IMR-90 (cell line): ENCODE measurements around the gene CALU. TPM values are rescaled to one million over a fixed set of nuclear protein-coding genes. Genes with fewer than 3 reads are reported as not detected.

Source experiments
- ATAC-seq: fragments of 200-7000 bp; cut with Tn5 transposase; 2 replicates; pipeline ENCODE4 v1.9.1; 2020; ENCODE audit warnings: low read depth, mild to moderate bottlenecking, moderate library complexity
- BruUV-seq: library from RNA; stranded (reverse); fragments of 400-500 nt; replicated peaks from 2 replicates; lab custom pipeline; 2021; lab: Mats Ljungman, UMichigan
- CTCF ChIA-PET: fragments of 300-600 bp; formaldehyde crosslinking; extraction: SDS; loops from one replicate; lab custom pipeline; 2021; ENCODE audit warnings: antibody characterized with exemption; lab: Yijun Ruan, JAX
- POLR2A ChIA-PET: fragments of 300-600 bp; sonication (Branson Sonifier 250); formaldehyde crosslinking; loops from one replicate; lab custom pipeline; 2022; ENCODE audit warnings: antibody characterized with exemption; ENCODE audit not compliant: unreplicated experiment; lab: Charles Lee
- DNase-seq: peaks from one replicate; pipeline ENCODE4 v3.0.0; 2013
- H2AFZ ChIP-seq: replicated peaks from 2 replicates; pipeline ENCODE3; 2013; ENCODE audit warnings: low read length, mild to moderate bottlenecking; ENCODE audit not compliant: poor library complexity
- H2AK5ac ChIP-seq: 2 replicates; pipeline ENCODE4 v1.6.1; 2013; ENCODE audit warnings: low read depth, low read length, inconsistent platforms
- H2AK9ac ChIP-seq: replicated peaks from 2 replicates; pipeline ENCODE3; 2013; ENCODE audit warnings: mild to moderate bottlenecking, low read depth, low read length, moderate library complexity; ENCODE audit not compliant: poor library complexity
- H2BK120ac ChIP-seq: 2 replicates; pipeline ENCODE4 v1.6.1; 2013; ENCODE audit warnings: low read depth, low read length, inconsistent platforms
- H2BK15ac ChIP-seq: 3 replicates; pipeline ENCODE4 v1.6.1; 2013; ENCODE audit warnings: low read depth, low read length, inconsistent platforms
- H2BK20ac ChIP-seq: 2 replicates; pipeline ENCODE4 v1.6.1; 2013; ENCODE audit warnings: low read depth, mild to moderate bottlenecking, inconsistent platforms, low read length, moderate library complexity
- H2BK5ac ChIP-seq: 2 replicates; pipeline ENCODE4 v1.6.1; 2013; ENCODE audit warnings: mild to moderate bottlenecking, low read depth, low read length, inconsistent platforms; ENCODE audit not compliant: poor library complexity, severe bottlenecking
- H3K14ac ChIP-seq: replicated peaks from 2 replicates; pipeline ENCODE4 v1.6.1; 2013; ENCODE audit warnings: low read depth, low read length, inconsistent platforms
- H3K18ac ChIP-seq: 2 replicates; pipeline ENCODE4 v1.6.1; 2013; ENCODE audit warnings: low read depth, low read length, control low read depth
- H3K23ac ChIP-seq: 2 replicates; pipeline ENCODE4 v1.6.1; 2013; ENCODE audit warnings: low read depth, low read length, inconsistent platforms
- H3K27ac ChIP-seq: 2 replicates; pipeline ENCODE4 v1.5.1; 2013; ENCODE audit warnings: mild to moderate bottlenecking, control low read depth, low read length; ENCODE audit not compliant: insufficient read depth
- H3K27me3 ChIP-seq: 2 replicates; pipeline ENCODE4 v1.6.1; 2013; ENCODE audit warnings: low read length; ENCODE audit not compliant: control insufficient read depth, insufficient read depth
- H3K36me3 ChIP-seq: 2 replicates; pipeline ENCODE4 v1.6.1; 2013; ENCODE audit warnings: low read length, mixed read lengths; ENCODE audit not compliant: control insufficient read depth, insufficient read depth
- H3K4ac ChIP-seq: 2 replicates; pipeline ENCODE4 v1.6.1; 2013; ENCODE audit warnings: low read depth, low read length, inconsistent platforms
- H3K4me1 ChIP-seq: 2 replicates; pipeline ENCODE4 v1.6.1; 2013; ENCODE audit warnings: low read length, mixed read lengths; ENCODE audit not compliant: control insufficient read depth, insufficient read depth
- H3K4me2 ChIP-seq: 2 replicates; pipeline ENCODE4 v1.6.1; 2013; ENCODE audit warnings: low read depth, mild to moderate bottlenecking, control low read depth, low read length, moderate library complexity
- H3K4me3 ChIP-seq: 2 replicates; pipeline ENCODE4 v1.5.1; 2013; ENCODE audit warnings: low read depth, mild to moderate bottlenecking, control low read depth, low read length, moderate library complexity; ENCODE audit not compliant: insufficient read depth
- H3K56ac ChIP-seq: 2 replicates; pipeline ENCODE4 v1.6.1; 2013; ENCODE audit warnings: low read length, inconsistent platforms; ENCODE audit not compliant: insufficient read depth; ENCODE audit errors: extremely low read depth
- H3K79me1 ChIP-seq, 2 experiments: 2 replicates each; pipeline ENCODE4 v1.6.1; 2013; ENCODE audit warnings: low read length in 2 of 2, inconsistent platforms in 1 of 2, low read depth in 1 of 2
- H3K9ac ChIP-seq: 2 replicates; pipeline ENCODE4 v1.6.1; 2013; ENCODE audit warnings: low read depth, low read length, control low read depth
- H3K9me1 ChIP-seq: 2 replicates; pipeline ENCODE4 v1.6.1; 2013; ENCODE audit warnings: low read length, inconsistent platforms; ENCODE audit not compliant: insufficient read depth
- H3K9me3 ChIP-seq: 2 replicates; pipeline ENCODE4 v1.6.1; 2013; ENCODE audit warnings: low read length; ENCODE audit not compliant: control insufficient read depth, insufficient read depth
- H4K20me1 ChIP-seq: 2 replicates; pipeline ENCODE4 v1.6.1; 2013; ENCODE audit warnings: low read length, inconsistent platforms; ENCODE audit not compliant: insufficient read depth
- H4K5ac ChIP-seq: 2 replicates; pipeline ENCODE4 v1.6.1; 2013; ENCODE audit warnings: mild to moderate bottlenecking, low read depth, low read length, control low read depth
- H4K8ac ChIP-seq, 2 experiments: 2 replicates each; pipeline ENCODE4 v1.6.1; 2013; ENCODE audit warnings: low read depth in 2 of 2, low read length in 2 of 2, control low read depth in 1 of 2, inconsistent platforms in 1 of 2
- H4K91ac ChIP-seq: 2 replicates; pipeline ENCODE4 v1.6.1; 2013; ENCODE audit warnings: low read depth, low read length, inconsistent platforms; ENCODE audit not compliant: insufficient read depth
- CEBPB ChIP-seq: IDR thresholded peaks from 2 replicates; pipeline ENCODE4 v1.6.1; 2012; ENCODE audit warnings: low read depth, low read length, improper control_type of control experiment
- CHD1 ChIP-seq: IDR thresholded peaks from 2 replicates; pipeline ENCODE4 v1.6.1; 2012; ENCODE audit warnings: low read depth, low read length, improper control_type of control experiment
- CTCF ChIP-seq: conservative IDR thresholded peaks from 2 replicates; pipeline ENCODE4 v1.5.1; 2012; ENCODE audit warnings: mild to moderate bottlenecking, low read depth, low read length, improper control_type of control experiment
- FOS ChIP-seq: fragments of 150-350 bp; IDR thresholded peaks from 2 replicates; pipeline ENCODE4 v1.6.1; 2016; ENCODE audit warnings: low read depth, low read length
- MAFK ChIP-seq: IDR thresholded peaks from 2 replicates; pipeline ENCODE4 v1.6.1; 2012; ENCODE audit warnings: low read depth, low read length, improper control_type of control experiment
- MAZ ChIP-seq: IDR thresholded peaks from 2 replicates; pipeline ENCODE4 v1.6.1; 2012; ENCODE audit warnings: low read depth, mild to moderate bottlenecking, low read length, improper control_type of control experiment, moderate library complexity, borderline replicate concordance
- MXI1 ChIP-seq: IDR thresholded peaks from 2 replicates; pipeline ENCODE4 v1.6.1; 2012; ENCODE audit warnings: low read depth, mild to moderate bottlenecking, low read length, moderate library complexity, borderline replicate concordance
- NFE2L2 ChIP-seq: fragments of 150-350 bp; IDR thresholded peaks from 2 replicates; pipeline ENCODE4 v1.6.1; 2016; ENCODE audit warnings: low read depth, mild to moderate bottlenecking, low read length
- POLR2A ChIP-seq: IDR thresholded peaks from 2 replicates; pipeline ENCODE4 v1.6.1; 2012; ENCODE audit warnings: mild to moderate bottlenecking, low read depth, low read length
- RAD21 ChIP-seq: IDR thresholded peaks from 2 replicates; pipeline ENCODE4 v1.6.1; 2012; ENCODE audit warnings: low read length, improper control_type of control experiment
- RCOR1 ChIP-seq: IDR thresholded peaks from 2 replicates; pipeline ENCODE4 v1.6.1; 2012; ENCODE audit warnings: mild to moderate bottlenecking, low read length, improper control_type of control experiment; ENCODE audit not compliant: insufficient replicate concordance
- RFX5 ChIP-seq: IDR thresholded peaks from 2 replicates; pipeline ENCODE4 v1.8.0; 2012; ENCODE audit warnings: low read depth, mild to moderate bottlenecking, low read length, moderate library complexity
- USF2 ChIP-seq: fragments of 150-350 bp; IDR thresholded peaks from 2 replicates; pipeline ENCODE4 v1.6.1; 2017; ENCODE audit warnings: mild to moderate bottlenecking, antibody characterized with exemption, low read length, low read depth
- WGBS, 2 experiments: methylation state at CpG; one replicate each; pipeline versions ENCODE4 v1.1.5 to v1.1.7; 2013; ENCODE audit warnings: missing lambda C conversion rate in 2 of 2; ENCODE audit not compliant: insufficient read length in 1 of 2; ENCODE audit errors: extremely low coverage in 2 of 2; 5-methylcytosine and 5-hydroxymethylcytosine counted together
- dilution Hi-C: fragments of 300-500 bp; cut with HindIII; formaldehyde crosslinking; loops from one replicate; pipeline ENCODE4 v1.14.3; 2018; ENCODE audit warnings: low sequenced_read_pairs; ENCODE audit not compliant: unreplicated experiment
- in situ Hi-C: fragments of 300-500 bp; cut with MboI; formaldehyde crosslinking; loops from 3 replicates; pipeline ENCODE4 v1.14.3; 2019; ENCODE audit warnings: low sequenced_read_pairs, inconsistent platforms, mixed read lengths
- intact Hi-C: fragments of 100-400 bp; cut with micrococcal nuclease; formaldehyde crosslinking; loops from 2 replicates; pipeline ENCODE4 v1.10.0; 2022
- polyA plus RNA-seq, 3 experiments: library from polyadenylated mRNA; depleted of rRNA; stranded (reverse); fragments of >200 nt; gene quantifications; 2 replicates each; pipeline ENCODE4 v1.2.3, GENCODE V29; 2012; ENCODE audit warnings: low replicate concordance in 1 of 3
- total RNA-seq: library from RNA; depleted of rRNA; stranded (reverse); fragments of >200 nt; gene quantifications from 2 replicates; pipeline ENCODE4 v1.2.3, GENCODE V29; 2012

Gene CALU
- total and polyA plus RNA-seq, 2 of the 4 experiments (the other 2 are of a cell fraction), result 421 to 525 TPM

GRCh38 chr7:128815289-128815942 is 76.3 kb downstream of the CALU start:
- Histone ChIP-seq H2AK5ac (no peak overlapping the region), H4K91ac (no peak overlapping the region), H3K14ac (no peak overlapping the region), H2BK120ac (no peak overlapping the region), H3K27ac (no peak overlapping the region), H2BK20ac (no peak overlapping the region), H2BK5ac (no peak overlapping the region), H3K36me3 (no peaks in the 10 kb centered on the region), H4K8ac (no peak overlapping the region), H3K27me3 (no peaks in the 10 kb centered on the region), H3K4me2 (no peak overlapping the region), H3K9ac (no peak overlapping the region), H3K79me1 (no peaks in the 10 kb centered on the region; a peak in 1 of 4 replicates), H2AK9ac (no peak overlapping the region), H3K9me3 (no peaks in the 10 kb centered on the region), H3K9me1 (peaks cover under 1% of the 10 kb centered on the region; the same call in 1 of the 2 replicates), H2AFZ (no peak overlapping the region), H4K5ac (no peak overlapping the region), H3K4ac (no peak overlapping the region), H3K18ac (no peak overlapping the region), H3K56ac (no peak overlapping the region), H3K23ac (no peak overlapping the region), H4K20me1 (no peaks in the 10 kb centered on the region), H2BK15ac (no peak overlapping the region), H3K4me3 (no peak overlapping the region), H3K4me1 (peaks cover 5% of the 10 kb centered on the region)
- 100% methylated on average over 1 of the region's 7 CpGs; no CpG with 5 or more reads in 1 of the 2 experiments for WGBS, 2 experiments
- ChIA-PET CTCF (no interaction called here), POLR2A (interaction anchor here (0.6 kb wide), 1 partner anchor 15 kb away, joined by 3 read pairs; no protein-coding TSS in a partner anchor)
- BruUV-seq, result no TSS peak
- intact Hi-C loops, result no loop called here
- dilution Hi-C loops, result no loop called here
- in situ Hi-C loops, result no loop called here
- TF ChIP-seq NFE2L2 (no peak), MXI1 (no peak), USF2 (no peak), RFX5 (no peak), POLR2A (no peak), MAZ (no peak), RAD21 (no peak), FOS (no peak), CEBPB (no peak), MAFK (no peak), CTCF (no peak), CHD1 (no peak), RCOR1 (no peak)
- ATAC-seq, result no peak
- no peak for DNase-seq
